ENCODE data around the gene ZNF552.

ZNF552 gene

GRCh38 chr19:57830071-57830602 lies 15.4 kb upstream of the ZNF552 start, which contains the start of gene ZNF587B:
TSS of gene ZNF587B (plus strand) at chr19:57830299. CDS start at chr19:57830529, 230 bp downstream.
- TF ChIP-seq CTCF (IDR thresholded peaks at IDR 0.05) (peak; percentile 68), ZFX (IDR thresholded peaks at IDR 0.05; ENCODE audit: borderline replicate concordance) (no peak)
- no peak within 1 kb of the TSS for H3K27ac ChIP-seq

- no peak overlapping the region for H3K27ac ChIP-seq
- TF ChIP-seq ZFX (IDR thresholded peaks at IDR 0.05; ENCODE audit: borderline replicate concordance) (no peak), CTCF (IDR thresholded peaks at IDR 0.05) (no peak)
Observed at GRCh38 chr19:57829316-57829715, 14.6 kb upstream of the ZNF552 start.

GRCh38 chr19:57825511-57825910 lies 10.8 kb upstream of the ZNF552 start:
- no peak for TF ChIP-seq CTCF (IDR thresholded peaks at IDR 0.05)
- no peak for TF ChIP-seq ZFX (IDR thresholded peaks at IDR 0.05; ENCODE audit: borderline replicate concordance)
- H3K27ac ChIP-seq: no peak overlapping the region

- peak overlapping the region; percentile 86 for H3K27ac ChIP-seq
Observed at GRCh38 chr19:57823608-57824007, 8.9 kb upstream of the ZNF552 start.

GRCh38 chr19:57823155-57823554 lies 8.4 kb upstream of the ZNF552 start:
- peak overlapping the region; percentile 86 for H3K27ac ChIP-seq

- H3K27ac ChIP-seq: peak overlapping the region; percentile 86; the same call in 1 of the 2 replicates
Observed at GRCh38 chr19:57821501-57821900, 6.8 kb upstream of the ZNF552 start.

GRCh38 chr19:57821095-57821494 lies 6.4 kb upstream of the ZNF552 start:
- H3K27ac ChIP-seq: 0 out of 2 replicates have a peak overlapping the region, but pooled peaks have one; percentile 86

GRCh38 chr19:57820599-57820998 lies 5.9 kb upstream of the ZNF552 start:
- peak overlapping the region; percentile 74 for H3K27ac ChIP-seq
- TF ChIP-seq CTCF (IDR thresholded peaks at IDR 0.05) (no peak), ZFX (IDR thresholded peaks at IDR 0.05; ENCODE audit: borderline replicate concordance) (no peak)

GRCh38 chr19:57819475-57820148 lies 4.9 kb upstream of the ZNF552 start:
- TF ChIP-seq ZFX (IDR thresholded peaks at IDR 0.05; ENCODE audit: borderline replicate concordance) (no peak), CTCF (IDR thresholded peaks at IDR 0.05) (peak; percentile 21; the same call in 1 of the 2 replicates)
- H3K27ac ChIP-seq: peak overlapping the region; percentile 74

Measured in 22Rv1 (cell line).